Astrocyte (in vitro differentiated cells and primary cell): ENCODE results near the gene SLC39A2. TPM values are rescaled to one million over a fixed set of nuclear protein-coding genes. Genes with fewer than 3 reads are reported as not detected.

Experiments
- DNase-seq: peaks from one replicate; pipeline ENCODE4 v3.0.0-alpha.2; 2010; ENCODE audit warnings: low read depth
- FAIRE-seq: peaks from 2 replicates; lab custom pipeline; 2011; peaks lifted over from hg19 to GRCh38; lab: Jason Lieb, UNC
- H2AFZ ChIP-seq: 2 replicates; pipeline ENCODE4 v1.6.0; 2012; ENCODE audit warnings: low read depth, low read length, inconsistent platforms
- H3K27ac ChIP-seq: 2 replicates; pipeline ENCODE4 v1.5.1; 2011; ENCODE audit warnings: low read depth, low read length, inconsistent platforms
- H3K27me3 ChIP-seq: 2 replicates; pipeline ENCODE4 v1.6.0; 2011; ENCODE audit warnings: low read length, inconsistent platforms; ENCODE audit not compliant: insufficient read depth
- H3K36me3 ChIP-seq: 2 replicates; pipeline ENCODE4 v1.5.1; 2011; ENCODE audit warnings: low read length, inconsistent platforms; ENCODE audit not compliant: insufficient read depth
- H3K4me1 ChIP-seq: 2 replicates; pipeline ENCODE4 v1.5.1; 2011; ENCODE audit warnings: low read length, inconsistent platforms; ENCODE audit not compliant: insufficient read depth
- H3K4me2 ChIP-seq: 2 replicates; pipeline ENCODE4 v1.6.0; 2012; ENCODE audit warnings: low read length, inconsistent platforms
- H3K4me3 ChIP-seq: 2 replicates; pipeline ENCODE4 v1.5.1; 2011; ENCODE audit warnings: low read depth, mild to moderate bottlenecking, low read length, inconsistent platforms; ENCODE audit not compliant: insufficient read depth
- H3K79me2 ChIP-seq: 2 replicates; pipeline ENCODE4 v1.6.0; 2012; ENCODE audit warnings: mild to moderate bottlenecking, low read length, inconsistent platforms; ENCODE audit not compliant: insufficient read depth
- H3K9ac ChIP-seq: 2 replicates; pipeline ENCODE4 v1.6.0; 2012; ENCODE audit warnings: mild to moderate bottlenecking, low read length, inconsistent platforms
- H3K9me3 ChIP-seq: 2 replicates; pipeline ENCODE4 v1.5.1; 2012; ENCODE audit warnings: low read depth, mild to moderate bottlenecking, low read length, inconsistent platforms; ENCODE audit not compliant: insufficient read depth
- H4K20me1 ChIP-seq: 2 replicates; pipeline ENCODE4 v1.6.0; 2012; ENCODE audit warnings: low read length, inconsistent platforms; ENCODE audit not compliant: insufficient read depth
- H3K27ac Mint-ChIP-seq: one replicate; pipeline ENCODE4 v1.8.0; 2021; ENCODE audit warnings: mild to moderate bottlenecking, mixed read lengths; ENCODE audit not compliant: unreplicated experiment
- H3K27me3 Mint-ChIP-seq: one replicate; pipeline ENCODE4 v1.8.0; 2021; ENCODE audit warnings: low read depth, mixed read lengths; ENCODE audit not compliant: unreplicated experiment
- H3K36me3 Mint-ChIP-seq: one replicate; pipeline ENCODE4 v1.8.0; 2021; ENCODE audit warnings: low read depth, mixed read lengths; ENCODE audit not compliant: unreplicated experiment
- H3K4me1 Mint-ChIP-seq: one replicate; pipeline ENCODE4 v1.8.0; 2021; ENCODE audit warnings: low read depth, mixed read lengths; ENCODE audit not compliant: unreplicated experiment
- H3K4me3 Mint-ChIP-seq: one replicate; pipeline ENCODE4 v1.8.0; 2021; ENCODE audit warnings: mild to moderate bottlenecking, moderate library complexity, mixed read lengths; ENCODE audit not compliant: unreplicated experiment
- H3K9me3 Mint-ChIP-seq: one replicate; pipeline ENCODE4 v1.8.0; 2021; ENCODE audit warnings: mild to moderate bottlenecking, mixed read lengths; ENCODE audit not compliant: unreplicated experiment
- CTCF ChIP-seq: IDR thresholded peaks from 2 replicates; pipeline ENCODE4 v1.5.1; 2011; ENCODE audit warnings: low read depth, mild to moderate bottlenecking, inconsistent platforms, low read length, moderate library complexity; ENCODE audit not compliant: insufficient read depth
- EZH2 ChIP-seq: IDR thresholded peaks from 2 replicates; pipeline ENCODE4 v1.6.1; 2012; ENCODE audit warnings: mild to moderate bottlenecking, low read length, inconsistent platforms; ENCODE audit not compliant: insufficient read depth
- total RNA-seq: library from RNA; stranded (reverse); gene quantifications from 2 replicates; pipeline ENCODE4 v1.2.1, GENCODE V29; 2021

SLC39A2 gene
- total RNA-seq, 1 donor from 2014 or later = 0.30 TPM

- no peak overlapping the region for H2AFZ ChIP-seq
- Mint-ChIP-seq H3K27me3 (peaks cover 57% of the 10 kb centered on the region), H3K36me3 (no peaks in the 10 kb centered on the region), H3K4me3 (no peak overlapping the region), H3K4me1 (peaks cover 3% of the 10 kb centered on the region), H3K9me3 (peaks cover 6% of the 10 kb centered on the region), H3K27ac (no peak overlapping the region)
- no peaks in the 10 kb centered on the region for H3K9me3 ChIP-seq
- H4K20me1 ChIP-seq = no peaks in the 10 kb centered on the region
- no peaks in the 10 kb centered on the region for H3K36me3 ChIP-seq
- H3K9ac ChIP-seq = no peak overlapping the region
- DNase-seq (no peak), FAIRE-seq (no peak)
- peaks cover 13% of the 10 kb centered on the region for H3K27me3 ChIP-seq
- no peaks in the 10 kb centered on the region for H3K4me1 ChIP-seq
- no peaks in the 10 kb centered on the region for H3K79me2 ChIP-seq
- H3K27ac ChIP-seq = no peak overlapping the region
- H3K4me2 ChIP-seq = no peak overlapping the region
- H3K4me3 ChIP-seq = no peak overlapping the region
- TF ChIP-seq CTCF = no peak
- no peak for TF ChIP-seq EZH2
Measured at GRCh38 chr14:21032326-21033132, 33.4 kb downstream of the SLC39A2 start.

GRCh38 chr14:21033133-21033698 lies 34.1 kb downstream of the SLC39A2 start:
- TF ChIP-seq CTCF (no peak), EZH2 (no peak)
- Histone ChIP-seq H3K9ac (no peak overlapping the region), H3K36me3 (no peaks in the 10 kb centered on the region), H2AFZ (no peak overlapping the region), H3K4me3 (no peak overlapping the region), H3K27ac (no peak overlapping the region), H4K20me1 (no peaks in the 10 kb centered on the region), H3K9me3 (no peaks in the 10 kb centered on the region), H3K79me2 (no peaks in the 10 kb centered on the region), H3K27me3 (peaks cover 13% of the 10 kb centered on the region), H3K4me2 (no peak overlapping the region), H3K4me1 (no peaks in the 10 kb centered on the region)
- FAIRE-seq (no peak), DNase-seq (no peak)
- Mint-ChIP-seq H3K4me3 (no peak overlapping the region), H3K27ac (no peak overlapping the region), H3K9me3 (peaks cover 6% of the 10 kb centered on the region), H3K27me3 (peaks cover 57% of the 10 kb centered on the region), H3K4me1 (peaks cover 3% of the 10 kb centered on the region), H3K36me3 (no peaks in the 10 kb centered on the region)

GRCh38 chr14:21034707-21035106 lies 35.6 kb downstream of the SLC39A2 start, which contains the start of gene RNASE13:
RNASE13 (minus strand) TSS chr14:21034807; CDS start chr14:21034288, 519 bp downstream.
- Mint-ChIP-seq H3K27me3 (peaks cover 54% of the 10 kb centered on the region), H3K4me1 (peaks cover 12% of the 10 kb centered on the region), H3K9me3 (peaks cover 6% of the 10 kb centered on the region), H3K27ac (no peak within 1 kb of the TSS), H3K36me3 (no peaks in the 10 kb centered on the region), H3K4me3 (no peak within 1 kb of the TSS)
- Histone ChIP-seq H3K9ac (no peak within 1 kb of the TSS), H3K79me2 (no peaks in the 10 kb centered on the region), H3K4me3 (no peak within 1 kb of the TSS), H3K9me3 (no peaks in the 10 kb centered on the region), H3K4me1 (no peaks in the 10 kb centered on the region), H2AFZ (no peak within 1 kb of the TSS), H3K27me3 (peaks cover 13% of the 10 kb centered on the region), H3K27ac (no peak within 1 kb of the TSS), H4K20me1 (no peaks in the 10 kb centered on the region), H3K36me3 (no peaks in the 10 kb centered on the region), H3K4me2 (no peak within 1 kb of the TSS)
- DNase-seq (no peak), FAIRE-seq (no peak)
- TF ChIP-seq CTCF = no peak
- no peak for TF ChIP-seq EZH2
